HuH-7 (cell line): ENCODE data around the gene RBPJL.

Source experiments
- DNase-seq: peaks from one replicate; pipeline ENCODE4 v3.0.0; 2011; ENCODE audit warnings: low spot score

RBPJL gene

DNA sequence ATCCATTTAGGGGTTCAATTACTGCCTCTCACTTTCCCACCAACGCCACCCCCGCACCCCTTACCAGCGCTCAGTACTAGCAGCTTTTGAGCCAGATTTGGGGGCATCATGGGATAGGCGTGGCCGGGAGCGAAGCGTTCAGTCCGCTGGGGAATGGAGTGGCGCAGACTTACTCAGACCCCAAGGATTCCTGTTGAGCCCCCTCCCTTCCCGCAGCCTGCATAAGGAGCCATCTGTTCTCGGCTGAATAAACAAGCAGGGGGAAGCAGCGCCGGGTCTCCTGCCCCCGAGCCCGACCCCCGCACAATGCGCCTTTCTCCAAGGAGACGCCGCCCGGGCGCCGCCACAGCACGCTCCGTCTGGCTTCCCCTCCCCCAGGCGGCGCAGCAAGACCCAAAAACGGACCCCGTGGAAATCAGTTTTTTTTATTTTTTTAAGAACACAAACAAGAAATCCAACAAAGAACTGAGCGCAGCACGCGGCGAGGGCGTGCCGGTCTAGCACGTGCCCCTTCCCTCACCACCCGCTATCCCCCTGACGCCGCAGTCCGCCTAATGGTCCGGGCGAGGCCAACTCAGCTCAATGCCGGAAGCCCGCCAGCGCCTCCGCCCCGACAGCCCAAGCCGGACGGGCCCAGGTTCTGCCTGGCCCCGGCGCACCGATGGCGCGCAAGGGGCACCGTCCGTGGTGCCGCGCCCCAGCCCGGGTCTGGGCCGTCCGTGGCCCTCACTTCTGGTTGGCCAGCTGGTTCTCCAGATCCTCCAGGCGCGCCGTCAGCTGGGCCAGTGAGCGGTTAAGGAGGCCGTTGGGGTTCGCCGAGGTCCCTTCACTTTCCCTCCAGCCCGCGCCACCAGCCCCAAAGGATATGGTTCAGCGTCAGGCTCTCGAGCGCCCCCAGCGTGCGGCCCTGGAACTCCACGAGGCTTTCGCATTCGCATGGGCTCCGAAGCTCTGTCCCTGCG lies 13.3 kb upstream of the RBPJL start:
- DNase-seq = peak; percentile 97

DNA sequence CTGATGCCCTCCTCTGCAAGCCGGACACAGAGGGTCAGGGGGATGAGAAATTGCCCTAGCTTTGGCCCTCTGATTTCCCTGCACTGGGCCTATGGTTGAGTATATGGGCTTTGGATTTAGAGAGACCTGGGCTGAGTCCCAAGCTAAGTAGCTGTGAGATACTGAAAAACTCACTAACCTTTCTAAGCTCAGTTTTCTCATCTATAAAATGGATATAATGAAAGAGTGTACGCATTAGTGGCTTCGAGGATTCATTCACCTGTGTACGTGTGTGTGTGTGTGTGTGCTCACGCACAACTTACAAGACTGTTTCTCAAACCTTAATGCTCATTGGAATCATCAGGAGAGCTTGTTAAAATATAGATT lies 12.7 kb upstream of the RBPJL start:
- DNase-seq = no peak

DNA sequence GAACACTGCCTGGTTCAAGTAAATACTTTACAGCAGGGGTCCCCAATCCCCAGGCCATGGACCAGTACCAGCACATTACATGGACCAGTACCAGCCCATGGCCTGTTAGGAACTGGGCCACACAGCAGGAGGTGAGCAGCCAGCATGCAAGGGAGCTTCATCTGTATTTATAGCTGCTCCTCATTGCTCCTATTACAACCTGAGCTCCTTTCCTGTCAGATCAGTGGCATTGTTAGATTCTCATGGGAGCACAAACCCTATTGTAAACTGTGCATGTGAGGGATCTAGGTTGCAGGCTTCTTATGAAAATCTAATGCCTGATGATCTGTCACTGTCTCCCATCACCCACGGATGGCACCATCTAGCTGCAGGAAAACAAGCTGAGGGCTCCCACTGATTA lies 12.0 kb upstream of the RBPJL start:
- no peak for DNase-seq

DNA sequence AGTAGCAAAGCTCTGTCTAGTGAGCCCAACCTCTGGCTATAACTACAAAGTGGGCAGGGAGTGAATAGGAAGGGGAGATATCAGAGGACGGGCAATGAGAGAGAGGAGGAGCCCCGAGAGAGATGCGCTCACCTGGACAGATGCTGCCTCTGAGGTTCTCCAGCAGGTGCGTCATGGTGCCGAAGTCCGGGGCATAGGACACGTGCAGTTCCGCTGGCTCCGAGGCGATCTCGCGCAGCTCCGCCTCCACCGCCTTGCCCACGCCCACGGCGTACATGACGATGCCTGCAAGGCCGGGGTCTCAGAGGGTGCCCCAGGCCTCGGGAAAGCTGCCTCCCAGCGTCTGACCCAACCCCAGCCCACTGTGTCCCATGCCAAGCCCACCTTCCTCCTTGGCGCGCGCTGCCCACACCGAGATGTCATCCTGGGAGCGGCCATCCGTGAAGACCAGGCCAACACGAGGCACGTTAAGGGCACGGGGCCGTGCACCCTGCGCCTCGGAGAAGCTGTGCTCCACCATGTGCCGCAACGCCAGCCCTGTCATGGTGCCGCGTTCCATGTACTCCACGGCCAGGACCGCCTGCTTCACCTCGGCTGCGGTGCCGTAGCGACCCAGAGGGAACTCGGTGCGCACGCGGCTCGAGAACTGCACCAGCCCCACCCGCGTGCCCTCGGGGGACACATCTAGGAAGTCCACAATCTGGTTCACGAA lies 8.7 kb upstream of the RBPJL start:
- no peak for DNase-seq

DNA sequence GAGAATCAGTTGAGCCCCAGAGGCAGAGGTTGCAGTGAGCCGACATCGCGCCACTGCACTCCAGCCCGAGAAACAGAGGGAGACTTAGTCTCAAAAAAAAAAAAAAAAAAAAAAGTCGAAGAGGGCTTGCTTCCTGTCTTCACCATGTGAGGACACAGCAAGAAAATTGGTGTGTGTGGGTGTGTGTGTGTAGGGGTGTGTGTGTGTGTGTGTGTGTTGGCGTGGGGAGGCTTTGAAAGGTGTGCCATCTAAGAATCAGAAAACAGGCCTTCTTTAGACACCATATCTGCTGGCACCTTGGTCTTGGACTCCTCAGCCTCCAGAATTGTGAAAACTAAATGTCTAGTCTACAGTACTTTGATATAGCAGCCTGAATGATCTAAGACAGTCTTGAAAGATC lies 6.9 kb upstream of the RBPJL start:
- no peak for DNase-seq

DNA sequence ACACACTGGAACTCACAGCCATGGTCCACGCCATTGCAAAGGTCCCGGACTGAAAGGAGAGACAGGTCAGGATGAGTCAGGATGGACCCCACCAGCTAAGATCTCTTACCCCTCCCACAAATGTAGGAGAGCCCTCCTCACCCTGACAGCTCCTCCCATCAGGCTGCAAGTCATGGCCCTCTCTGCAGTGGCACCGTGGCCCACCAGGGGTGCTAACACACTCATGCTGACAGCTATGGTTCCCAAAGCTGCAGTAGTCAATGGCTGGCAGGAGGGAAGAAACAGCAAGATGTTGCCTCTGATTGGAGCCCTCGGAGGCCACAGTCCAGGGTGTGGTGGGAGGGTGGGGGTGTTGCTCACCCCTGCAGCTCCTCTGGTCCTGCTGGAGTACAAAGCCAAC lies 5.7 kb upstream of the RBPJL start:
- peak; percentile 88 for DNase-seq

DNA sequence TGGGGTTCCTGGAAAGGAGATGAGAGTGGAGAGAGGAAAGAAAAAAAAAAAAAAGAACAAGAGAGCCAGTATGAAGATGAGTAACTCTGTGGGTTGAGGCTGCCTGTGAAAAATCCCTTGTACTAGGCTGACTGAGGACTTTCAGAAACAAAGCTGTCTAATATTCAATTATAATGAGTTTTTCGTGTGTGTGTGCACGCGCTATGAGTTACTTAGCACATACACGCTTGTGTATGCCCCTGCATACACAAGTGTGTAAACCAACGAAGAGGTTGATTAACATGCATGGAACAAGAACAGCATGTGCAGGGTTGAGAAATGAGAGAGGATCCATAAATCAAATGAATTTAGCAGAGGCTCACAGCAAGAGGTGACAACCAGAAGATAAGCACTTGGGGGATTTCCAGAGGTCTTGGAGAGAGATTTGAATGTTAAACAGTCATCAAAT lies 4.8 kb upstream of the RBPJL start:
- no peak for DNase-seq

DNA sequence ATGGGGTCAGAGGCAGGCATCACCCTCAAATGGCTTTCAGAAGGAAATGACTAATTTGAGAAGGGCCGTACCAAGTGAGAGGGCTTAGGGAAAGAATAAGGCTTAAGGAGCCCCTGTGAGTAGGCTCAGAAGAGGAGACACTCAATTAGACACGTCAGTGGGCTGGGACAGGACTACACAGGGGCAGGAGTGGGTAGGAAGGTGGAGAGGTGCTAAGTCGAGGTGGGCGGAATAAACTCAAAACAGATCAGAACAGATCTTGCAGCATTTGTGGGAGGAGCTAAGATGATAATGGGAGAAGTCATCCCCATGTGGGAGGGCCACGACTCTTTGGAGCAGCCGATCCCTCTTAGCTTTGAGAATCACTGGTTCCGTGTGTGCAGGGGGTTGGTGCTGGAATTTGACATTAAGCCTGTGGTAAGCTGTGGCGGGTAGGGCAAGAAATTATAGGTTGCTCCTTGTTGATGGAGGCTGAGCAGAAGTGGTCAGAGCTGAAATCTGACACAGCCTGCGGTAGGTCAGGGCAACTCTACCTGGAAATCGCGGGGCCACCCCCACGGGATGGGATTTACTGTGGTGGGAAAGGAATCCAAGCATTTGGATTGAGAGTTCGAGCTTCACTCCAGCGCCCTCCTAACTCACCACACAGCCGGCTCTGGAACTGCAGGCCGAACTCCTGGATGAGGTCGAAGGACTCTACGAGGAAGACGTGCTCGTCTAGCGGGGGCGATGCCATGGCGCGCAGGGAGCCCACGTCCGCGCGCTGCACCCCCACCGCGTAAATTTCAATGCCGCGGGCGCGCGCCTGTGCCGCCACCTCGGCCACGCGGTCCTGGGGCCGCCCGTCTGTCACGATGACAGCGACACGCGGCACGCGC lies 2.8 kb upstream of the RBPJL start:
- no peak for DNase-seq

DNA sequence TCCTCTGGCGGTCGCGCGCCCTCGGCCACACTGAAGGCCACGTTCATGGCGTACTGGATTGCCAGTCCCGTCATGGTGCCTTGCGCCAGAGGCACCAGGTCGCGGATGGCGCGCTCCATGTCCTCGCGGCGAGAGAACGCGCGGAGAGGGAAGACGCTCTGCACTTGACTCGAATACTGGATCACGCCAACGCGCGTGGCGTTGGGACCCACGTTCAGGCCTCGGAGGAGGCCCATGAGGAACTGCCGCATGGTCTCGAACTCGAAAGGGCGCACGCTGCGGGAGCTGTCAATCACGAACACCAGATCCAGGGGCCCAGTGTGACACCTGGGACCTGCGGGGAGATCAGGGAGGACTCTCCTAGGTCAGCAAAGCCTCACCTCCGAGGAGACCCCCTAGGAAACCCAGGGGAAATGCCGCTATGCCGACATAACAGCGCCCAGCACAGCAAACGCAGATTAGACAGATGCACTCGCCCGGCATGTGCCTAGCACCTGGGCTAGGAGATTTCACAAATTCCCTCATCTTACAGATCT lies 2.1 kb upstream of the RBPJL start:
- no peak for DNase-seq

DNA sequence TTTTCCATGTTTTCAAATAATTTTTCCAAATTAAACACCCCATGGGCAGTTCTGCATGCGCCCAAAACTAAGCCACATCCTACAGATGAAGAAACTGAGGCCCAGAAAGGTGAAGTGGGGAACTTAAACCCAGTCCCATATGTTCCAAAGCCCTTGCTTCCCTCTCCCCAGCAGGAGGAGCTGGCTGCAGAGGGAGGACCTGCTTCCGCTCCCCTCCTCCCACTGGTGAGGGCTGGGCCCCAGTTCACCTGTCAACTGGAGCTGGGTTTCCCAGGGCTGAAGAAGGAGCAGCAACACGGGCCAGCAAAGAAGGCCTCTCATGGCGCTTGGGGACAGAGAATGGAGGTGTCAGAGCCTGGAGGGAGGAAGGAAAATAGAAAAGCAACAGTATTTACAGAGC lies 1.4 kb upstream of the RBPJL start:
- no peak for DNase-seq

DNA sequence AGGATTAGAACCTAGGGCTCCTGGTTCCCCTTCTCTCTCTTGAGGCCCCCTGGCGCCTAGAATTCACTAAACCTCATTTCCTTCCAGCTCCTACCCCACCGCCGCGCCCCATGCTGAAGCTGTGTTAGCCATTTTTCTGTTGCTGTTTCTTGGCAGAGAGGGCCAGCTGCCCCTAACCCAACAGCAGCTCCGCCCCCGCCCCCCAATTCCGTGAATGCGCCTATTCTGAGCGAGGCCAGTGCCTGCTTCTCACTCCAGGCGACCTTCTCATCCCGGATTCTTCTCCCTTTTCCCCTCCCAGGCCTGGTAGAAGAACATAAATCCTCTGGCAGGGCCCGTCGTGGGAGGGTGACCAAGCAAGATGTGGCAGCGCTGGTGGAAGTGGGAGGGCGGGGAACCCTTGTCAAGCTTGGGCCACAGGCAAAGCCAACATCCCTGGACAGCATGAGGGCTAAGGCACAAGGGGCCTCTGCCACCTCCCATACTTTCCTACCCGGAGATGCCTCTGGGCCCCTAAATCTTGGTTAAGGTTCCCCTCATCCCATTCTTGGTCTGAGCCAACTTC lies 518 bp downstream of the RBPJL start:
- no peak for DNase-seq

DNA sequence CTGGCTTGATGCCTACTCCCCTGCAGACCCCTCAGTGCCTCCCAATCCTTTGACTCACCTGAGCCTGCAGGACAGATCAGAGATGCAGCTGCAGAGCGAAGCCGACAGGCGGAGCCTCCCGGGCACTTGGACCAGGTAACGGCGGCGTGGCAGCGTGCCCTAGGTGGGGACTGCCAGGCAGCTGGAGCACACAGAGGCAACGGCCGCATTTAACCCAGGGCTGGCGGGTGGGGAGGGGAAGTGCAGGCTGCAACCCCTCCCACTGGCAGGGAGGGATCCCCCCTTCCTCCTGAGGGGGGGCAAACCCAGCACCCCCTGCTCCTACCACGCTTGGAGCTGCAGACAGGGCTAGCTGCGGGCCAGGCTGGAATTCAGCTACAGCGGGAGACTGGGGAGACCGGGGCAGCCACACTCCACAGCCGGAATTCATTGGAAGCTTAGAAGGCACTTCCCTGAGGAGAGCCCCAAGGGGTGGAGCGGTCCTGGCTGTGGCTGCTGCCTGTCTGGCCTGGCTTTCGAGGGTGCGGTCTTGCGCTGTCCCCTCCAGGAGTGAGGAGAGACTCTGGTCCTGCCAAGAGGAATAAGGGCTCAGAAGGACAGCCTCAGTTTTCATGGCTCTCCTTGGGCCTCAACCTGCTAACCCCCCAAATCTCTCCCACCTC lies 1.6 kb downstream of the RBPJL start, which contains the start of gene MATN4:
Gene MATN4 (minus strand): TSS at position 183 of the 662 bp plus-strand sequence. CDS start 2,717 bp downstream, outside the sequence.
- no peak for DNase-seq

DNA sequence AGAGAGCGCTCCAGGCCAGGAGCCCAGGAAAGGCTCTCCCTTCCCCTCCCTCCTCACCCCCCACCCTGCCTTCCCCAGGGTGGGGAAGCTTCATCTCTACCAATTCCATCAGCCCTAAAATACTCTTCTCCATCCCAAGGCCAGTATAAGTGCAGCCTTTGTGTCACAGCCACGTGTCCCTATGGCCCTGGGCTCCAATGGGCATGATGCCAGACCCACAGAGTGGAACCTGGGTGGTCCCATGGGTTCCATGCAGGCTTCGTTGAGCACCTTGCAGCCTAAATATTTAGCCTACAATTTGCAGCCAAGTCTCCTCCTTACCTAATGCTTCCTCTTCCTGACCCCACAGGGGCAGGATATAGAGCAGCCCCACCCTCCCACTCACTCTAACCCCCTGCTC lies 2.4 kb downstream of the RBPJL start:
- DNase-seq = no peak

DNA sequence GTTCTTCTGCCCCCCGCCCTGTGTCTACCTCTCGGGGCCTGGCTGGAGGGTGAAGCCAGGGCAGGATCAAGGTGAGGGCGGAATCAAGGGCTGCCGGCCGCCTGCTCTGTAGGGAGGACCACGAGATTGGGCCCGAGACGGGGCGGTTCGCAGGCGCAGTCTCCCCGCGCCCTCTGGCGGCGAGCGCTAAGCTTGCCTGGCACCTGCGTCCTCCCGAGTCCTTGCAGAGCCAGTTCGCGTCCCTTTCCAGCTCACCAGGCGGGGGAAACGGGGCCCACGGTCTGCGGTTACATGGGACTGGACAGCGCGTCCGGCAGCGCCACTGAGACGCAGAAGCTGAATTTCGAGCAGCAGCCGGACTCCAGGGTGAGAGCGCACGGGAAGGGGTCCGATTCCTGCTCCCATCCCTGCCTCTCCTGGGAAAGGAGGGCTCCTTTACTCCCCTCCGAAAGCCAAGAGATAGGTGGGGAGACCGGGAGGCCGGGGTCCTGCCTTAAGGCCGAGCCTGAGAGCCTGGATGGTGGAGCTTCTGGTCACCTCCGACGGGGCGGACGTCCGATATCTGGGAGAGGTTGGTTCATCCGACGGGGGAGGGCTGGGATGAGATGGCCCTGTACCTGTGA lies 5.1 kb downstream of the RBPJL start:
- DNase-seq = peak; percentile 95

DNA sequence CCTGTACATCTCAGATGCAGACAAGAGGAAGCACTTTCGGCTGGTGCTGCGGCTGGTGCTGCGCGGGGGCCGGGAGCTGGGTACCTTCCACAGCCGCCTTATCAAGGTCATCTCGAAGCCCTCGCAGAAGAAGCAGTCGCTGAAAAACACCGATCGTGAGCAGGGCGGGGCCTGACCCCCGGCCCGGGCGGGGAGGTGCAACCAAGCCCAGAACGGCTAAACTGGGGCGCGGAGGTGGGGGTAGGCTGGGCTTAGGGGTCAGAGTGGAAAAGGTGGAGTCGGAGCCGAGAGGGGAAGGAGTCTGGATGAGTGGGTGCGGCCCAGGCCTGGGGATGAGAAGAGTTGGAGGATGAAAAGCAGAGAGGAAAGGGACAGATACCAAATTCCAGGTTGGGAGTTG lies 5.6 kb downstream of the RBPJL start:
- DNase-seq = no peak

DNA sequence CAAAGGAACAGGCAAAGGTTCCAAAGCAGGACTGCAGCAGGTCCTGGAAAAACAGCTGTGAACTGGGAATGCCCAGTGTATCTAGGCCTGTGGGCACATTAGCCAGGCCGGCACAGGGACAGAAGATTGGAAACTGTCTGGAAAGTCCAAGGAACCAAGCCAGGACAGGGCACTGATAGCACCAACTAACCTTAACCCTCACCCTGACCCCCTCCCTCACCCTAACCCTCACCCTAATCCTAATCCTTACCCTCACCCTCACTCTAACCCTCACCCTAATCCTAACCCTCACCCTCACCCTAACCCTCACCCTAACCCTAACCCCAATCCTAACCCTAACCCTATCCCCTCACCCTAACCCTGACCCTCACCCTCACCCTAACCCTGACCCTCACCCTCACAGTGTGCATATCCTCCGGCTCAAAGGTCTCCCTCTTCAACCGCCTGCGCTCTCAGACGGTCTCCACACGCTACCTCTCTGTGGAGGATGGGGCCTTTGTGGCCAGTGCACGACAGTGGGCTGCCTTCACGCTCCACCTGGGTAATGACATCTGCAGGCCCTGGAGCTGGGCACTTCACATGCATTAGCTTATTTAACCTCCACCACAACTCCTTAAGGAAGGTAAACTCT lies 6.5 kb downstream of the RBPJL start:
- DNase-seq = no peak

DNA sequence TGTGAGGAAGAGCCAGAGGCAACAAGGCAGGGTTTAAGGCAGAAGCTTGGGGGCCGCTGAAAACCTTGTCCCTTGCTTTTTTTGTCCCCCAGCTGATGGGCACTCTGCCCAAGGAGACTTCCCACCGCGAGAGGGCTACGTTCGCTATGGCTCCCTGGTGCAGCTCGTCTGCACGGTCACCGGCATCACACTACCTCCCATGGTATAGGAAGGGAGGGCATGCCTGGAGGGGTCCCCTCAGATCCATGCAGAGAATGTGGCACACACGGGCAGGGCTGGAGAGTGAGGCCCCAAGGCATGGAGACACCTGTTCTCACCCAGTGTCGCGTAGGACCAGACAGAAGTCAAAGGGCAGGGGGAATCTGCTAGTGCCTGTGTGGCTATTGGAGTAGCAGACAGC lies 7.3 kb downstream of the RBPJL start:
- no peak for DNase-seq

DNA sequence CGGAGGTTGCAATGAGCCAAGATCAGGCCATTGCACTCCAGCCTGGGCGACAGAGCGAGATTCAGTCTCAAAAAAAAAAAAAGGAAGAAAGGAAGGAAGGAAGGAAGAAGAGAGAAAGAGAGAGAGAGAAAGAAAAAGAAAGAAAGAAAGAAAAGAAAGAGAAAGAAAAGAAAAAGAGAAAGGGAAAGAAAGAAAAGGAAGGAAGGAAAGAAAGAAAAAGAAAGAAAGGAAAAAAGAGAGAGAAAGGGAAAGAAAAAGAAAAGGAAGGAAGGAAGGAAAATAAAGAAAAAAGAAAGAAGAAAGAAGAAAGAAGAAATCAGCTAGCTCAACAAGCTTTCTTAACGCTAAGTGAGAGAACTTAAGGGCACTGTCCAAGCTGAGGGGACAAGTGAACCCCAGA lies 9.0 kb downstream of the RBPJL start:
- no peak for DNase-seq

DNA sequence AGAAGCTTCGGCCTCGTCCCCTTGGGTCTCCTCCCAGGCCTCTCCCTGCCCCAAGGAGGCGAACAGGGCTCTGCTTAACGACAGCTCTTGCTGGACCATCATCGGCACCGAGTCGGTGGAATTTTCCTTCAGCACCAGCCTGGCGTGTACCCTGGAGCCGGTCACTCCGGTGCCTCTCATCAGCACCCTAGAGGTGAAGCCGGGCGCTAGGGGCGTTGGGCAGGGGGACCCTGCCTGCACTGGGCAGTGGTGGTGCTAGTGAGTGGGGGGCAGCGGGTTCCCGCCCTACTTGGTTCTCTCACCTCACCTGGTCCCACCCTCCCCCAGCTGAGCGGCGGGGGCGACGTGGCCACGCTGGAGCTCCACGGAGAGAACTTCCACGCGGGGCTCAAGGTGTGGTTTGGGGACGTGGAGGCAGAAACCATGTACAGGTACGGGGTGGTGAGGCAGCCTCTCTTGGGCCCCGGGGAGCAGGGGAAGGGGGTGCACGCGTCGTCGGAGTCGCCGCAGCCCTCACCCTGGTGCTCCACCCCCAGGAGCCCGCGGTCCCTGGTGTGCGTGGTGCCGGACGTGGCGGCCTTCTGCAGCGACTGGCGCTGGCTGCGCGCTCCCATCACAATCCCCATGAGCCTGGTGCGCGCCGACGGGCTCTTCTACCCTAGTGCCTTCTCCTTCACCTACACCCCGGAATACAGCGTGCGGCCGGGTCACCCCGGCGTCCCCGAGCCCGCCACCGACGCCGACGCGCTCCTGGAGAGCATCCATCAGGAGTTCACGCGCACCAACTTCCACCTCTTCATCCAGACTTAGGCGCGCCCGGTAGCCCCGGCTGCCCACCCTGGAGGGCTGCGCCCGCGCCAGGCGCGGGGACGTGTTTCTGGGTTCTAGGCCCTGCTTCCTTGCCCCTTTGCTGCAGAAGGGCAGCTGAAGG lies 9.8 kb downstream of the RBPJL start:
- no peak for DNase-seq
